ENCODE results near the gene PLOD2.

Gene PLOD2

GRCh38 chr3:146102885-146103284, 58.1 kb downstream of the PLOD2 start:
- H3K9me3 Mint-ChIP-seq = peaks cover 1% of the 10 kb centered on the region
- peaks cover 42% of the 10 kb centered on the region for H3K36me3 Mint-ChIP-seq (ENCODE audit: low read depth)
- TF ChIP-seq, protein P1, sequence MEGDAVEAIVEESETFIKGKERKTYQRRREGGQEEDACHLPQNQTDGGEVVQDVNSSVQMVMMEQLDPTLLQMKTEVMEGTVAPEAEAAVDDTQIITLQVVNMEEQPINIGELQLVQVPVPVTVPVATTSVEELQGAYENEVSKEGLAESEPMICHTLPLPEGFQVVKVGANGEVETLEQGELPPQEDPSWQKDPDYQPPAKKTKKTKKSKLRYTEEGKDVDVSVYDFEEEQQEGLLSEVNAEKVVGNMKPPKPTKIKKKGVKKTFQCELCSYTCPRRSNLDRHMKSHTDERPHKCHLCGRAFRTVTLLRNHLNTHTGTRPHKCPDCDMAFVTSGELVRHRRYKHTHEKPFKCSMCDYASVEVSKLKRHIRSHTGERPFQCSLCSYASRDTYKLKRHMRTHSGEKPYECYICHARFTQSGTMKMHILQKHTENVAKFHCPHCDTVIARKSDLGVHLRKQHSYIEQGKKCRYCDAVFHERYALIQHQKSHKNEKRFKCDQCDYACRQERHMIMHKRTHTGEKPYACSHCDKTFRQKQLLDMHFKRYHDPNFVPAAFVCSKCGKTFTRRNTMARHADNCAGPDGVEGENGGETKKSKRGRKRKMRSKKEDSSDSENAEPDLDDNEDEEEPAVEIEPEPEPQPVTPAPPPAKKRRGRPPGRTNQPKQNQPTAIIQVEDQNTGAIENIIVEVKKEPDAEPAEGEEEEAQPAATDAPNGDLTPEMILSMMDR (IDR thresholded peaks at IDR 0.05) = no peak
- DNase-seq = no peak
- no peaks in the 10 kb centered on the region for H3K4me1 Mint-ChIP-seq
- H3K4me3 Mint-ChIP-seq = no peak overlapping the region
- no peak overlapping the region for H3K27ac Mint-ChIP-seq
- no peaks in the 10 kb centered on the region for H3K27me3 Mint-ChIP-seq (ENCODE audit: low read depth, poor library complexity)

DNA sequence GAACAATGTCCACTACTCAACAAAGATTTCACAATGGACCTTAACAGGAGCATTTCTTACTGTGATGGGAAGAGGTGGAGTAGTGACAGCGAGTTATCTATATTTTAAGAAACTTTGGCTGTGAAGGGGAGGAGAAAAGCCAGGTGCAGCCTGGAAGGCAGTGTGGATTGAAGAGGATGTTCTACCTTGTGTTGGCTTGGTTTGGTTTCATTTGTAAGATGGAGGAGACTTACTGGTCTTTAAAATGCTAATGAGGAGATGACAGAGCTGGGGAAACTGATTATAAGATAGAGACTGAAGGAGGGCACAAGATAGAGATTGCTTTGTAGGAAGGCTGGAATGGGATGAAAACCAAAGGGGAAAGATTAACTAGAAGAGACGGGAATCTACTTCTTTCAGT, 59.4 kb downstream of the PLOD2 start:
- no peak for DNase-seq
- H3K9me3 Mint-ChIP-seq = peaks cover 3% of the 10 kb centered on the region
- peaks cover 35% of the 10 kb centered on the region for H3K36me3 Mint-ChIP-seq (ENCODE audit: low read depth)
- peak overlapping the region; percentile 52 for H3K27ac Mint-ChIP-seq
- H3K4me3 Mint-ChIP-seq = no peak overlapping the region
- no peaks in the 10 kb centered on the region for H3K27me3 Mint-ChIP-seq (ENCODE audit: low read depth, poor library complexity)
- TF ChIP-seq, protein P1 (IDR thresholded peaks at IDR 0.05) = no peak
- H3K4me1 Mint-ChIP-seq = no peaks in the 10 kb centered on the region

DNA sequence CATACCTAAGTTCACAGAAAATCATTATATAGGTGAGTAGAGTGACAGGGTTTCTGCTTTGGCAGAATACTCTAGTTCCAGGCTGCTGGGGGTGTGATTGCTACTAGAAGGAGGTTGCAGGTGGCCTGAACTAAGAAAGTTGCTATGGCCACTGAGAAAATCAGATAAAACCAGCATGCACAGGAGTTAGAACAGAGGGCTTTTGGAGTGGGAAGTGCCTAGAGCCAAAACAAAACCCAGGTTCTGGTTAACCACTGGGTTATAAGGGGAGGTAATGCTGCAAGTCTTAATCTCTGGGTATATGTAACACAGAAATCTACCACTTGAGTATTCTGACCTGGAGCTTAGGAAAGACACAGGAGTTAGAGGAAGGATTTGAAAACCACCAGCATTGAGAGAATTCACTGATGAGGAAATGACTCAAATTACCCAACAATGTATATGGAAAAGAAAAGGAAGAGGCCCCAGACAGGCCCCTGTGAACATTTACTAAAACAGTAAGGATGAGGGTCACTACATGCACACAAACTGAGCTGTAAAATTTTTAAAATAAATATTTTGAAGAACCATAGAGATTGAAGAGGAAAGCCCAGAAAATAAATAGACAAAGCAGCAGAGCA, 60.0 kb downstream of the PLOD2 start:
- Mint-ChIP-seq H3K9me3 (peaks cover 3% of the 10 kb centered on the region), H3K4me3 (no peak overlapping the region), H3K27ac (peak overlapping the region; percentile 70), H3K4me1 (no peaks in the 10 kb centered on the region), H3K27me3 (ENCODE audit: low read depth, poor library complexity) (no peaks in the 10 kb centered on the region), H3K36me3 (ENCODE audit: low read depth) (peaks cover 30% of the 10 kb centered on the region)
- DNase-seq = no peak
- TF ChIP-seq, protein P1 (IDR thresholded peaks at IDR 0.05) = no peak

DNA sequence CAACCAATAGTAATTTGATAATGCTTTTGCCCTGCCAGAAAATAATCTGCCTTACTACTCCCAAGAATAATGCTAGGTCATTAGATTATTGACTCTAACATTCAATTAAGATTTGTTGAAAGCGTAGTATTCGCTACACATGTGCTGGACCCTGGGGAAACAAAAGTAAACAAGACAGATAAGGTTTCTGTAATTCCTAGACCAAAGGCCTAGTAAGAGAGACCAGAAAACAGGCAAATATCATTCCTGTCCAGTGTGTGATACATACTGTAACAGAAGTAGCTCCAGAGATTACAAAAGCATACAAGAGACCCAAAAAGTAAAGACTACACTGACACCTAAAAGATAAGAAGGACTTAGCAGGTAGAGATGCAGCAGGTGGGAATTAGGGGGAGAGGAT, 60.8 kb downstream of the PLOD2 start:
- H3K27ac Mint-ChIP-seq = peak overlapping the region; percentile 70
- no peaks in the 10 kb centered on the region for H3K27me3 Mint-ChIP-seq (ENCODE audit: low read depth, poor library complexity)
- no peaks in the 10 kb centered on the region for H3K4me1 Mint-ChIP-seq
- H3K4me3 Mint-ChIP-seq = no peak overlapping the region
- no peak for DNase-seq
- TF ChIP-seq, protein P1 (IDR thresholded peaks at IDR 0.05) = no peak
- H3K9me3 Mint-ChIP-seq = peaks cover 8% of the 10 kb centered on the region
- peaks cover 35% of the 10 kb centered on the region for H3K36me3 Mint-ChIP-seq (ENCODE audit: low read depth)

DNA sequence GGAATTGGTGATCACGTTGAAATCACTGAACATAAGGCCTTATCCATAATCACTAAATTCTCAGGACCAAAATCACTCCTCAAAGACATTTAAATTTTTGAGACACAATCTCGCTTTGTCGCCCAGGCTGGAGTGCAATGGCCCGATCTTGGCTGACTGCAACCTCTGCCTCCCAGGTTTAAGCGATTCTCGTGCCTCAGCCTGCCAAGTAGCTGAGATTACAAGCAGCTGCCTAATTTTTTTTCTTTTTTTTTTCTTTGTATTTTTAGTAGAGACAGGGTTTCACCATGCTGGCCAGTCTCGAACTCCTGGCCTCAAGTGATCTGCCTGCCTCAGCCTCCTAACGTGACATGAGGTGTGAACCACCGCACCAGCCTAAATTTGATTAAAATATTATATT, 61.7 kb downstream of the PLOD2 start:
- no peak overlapping the region for H3K4me3 Mint-ChIP-seq
- H3K27me3 Mint-ChIP-seq (ENCODE audit: low read depth, poor library complexity) = no peaks in the 10 kb centered on the region
- peaks cover 17% of the 10 kb centered on the region for H3K9me3 Mint-ChIP-seq
- TF ChIP-seq, protein P1 (IDR thresholded peaks at IDR 0.05) = no peak
- H3K4me1 Mint-ChIP-seq = no peaks in the 10 kb centered on the region
- peak overlapping the region; percentile 22 for H3K27ac Mint-ChIP-seq
- peaks cover 44% of the 10 kb centered on the region for H3K36me3 Mint-ChIP-seq (ENCODE audit: low read depth)
- no peak for DNase-seq

GRCh38 chr3:146093896-146094295, 67.1 kb downstream of the PLOD2 start:
- Mint-ChIP-seq H3K36me3 (ENCODE audit: low read depth) (peaks cover 25% of the 10 kb centered on the region), H3K4me3 (no peak overlapping the region), H3K27ac (no peak overlapping the region), H3K9me3 (peaks cover 18% of the 10 kb centered on the region), H3K4me1 (no peaks in the 10 kb centered on the region), H3K27me3 (ENCODE audit: low read depth, poor library complexity) (no peaks in the 10 kb centered on the region)
- TF ChIP-seq, protein P1 (IDR thresholded peaks at IDR 0.05) = no peak
- no peak for DNase-seq

Measured in nephron progenitor cell (in vitro differentiated cells).